NCI-H748 (cell line): ENCODE measurements around the gene OTUB2.

Source experiments
- DNase-seq: peaks from one replicate; lab custom pipeline; 2025; ENCODE audit not compliant: unreplicated experiment; lab: John Stamatoyannopoulos, UW

OTUB2 gene

GRCh38 chr14:94026173-94026888 is at the start of gene OTUB2:
Gene OTUB2 (plus strand): TSS chr14:94026340. CDS start chr14:94026538, 198 bp downstream.
- DNase-seq, result peak; percentile 99

- DNase-seq, result no peak
These were observed 49.6 kb upstream of the OTUB2 start, which contains the start of gene ASB2 for GRCh38 chr14:93976477-93977057. Gene ASB2 (minus strand): TSS chr14:93976570. CDS start chr14:93964539, 12,031 bp downstream.

GRCh38 chr14:93977171-93977570 is 49.0 kb upstream of the OTUB2 start:
- no peak for DNase-seq

GRCh38 chr14:93977790-93978581 is 48.2 kb upstream of the OTUB2 start:
- DNase-seq, result no peak

GRCh38 chr14:93978735-93979134 is 47.4 kb upstream of the OTUB2 start:
- DNase-seq, result no peak

DNA sequence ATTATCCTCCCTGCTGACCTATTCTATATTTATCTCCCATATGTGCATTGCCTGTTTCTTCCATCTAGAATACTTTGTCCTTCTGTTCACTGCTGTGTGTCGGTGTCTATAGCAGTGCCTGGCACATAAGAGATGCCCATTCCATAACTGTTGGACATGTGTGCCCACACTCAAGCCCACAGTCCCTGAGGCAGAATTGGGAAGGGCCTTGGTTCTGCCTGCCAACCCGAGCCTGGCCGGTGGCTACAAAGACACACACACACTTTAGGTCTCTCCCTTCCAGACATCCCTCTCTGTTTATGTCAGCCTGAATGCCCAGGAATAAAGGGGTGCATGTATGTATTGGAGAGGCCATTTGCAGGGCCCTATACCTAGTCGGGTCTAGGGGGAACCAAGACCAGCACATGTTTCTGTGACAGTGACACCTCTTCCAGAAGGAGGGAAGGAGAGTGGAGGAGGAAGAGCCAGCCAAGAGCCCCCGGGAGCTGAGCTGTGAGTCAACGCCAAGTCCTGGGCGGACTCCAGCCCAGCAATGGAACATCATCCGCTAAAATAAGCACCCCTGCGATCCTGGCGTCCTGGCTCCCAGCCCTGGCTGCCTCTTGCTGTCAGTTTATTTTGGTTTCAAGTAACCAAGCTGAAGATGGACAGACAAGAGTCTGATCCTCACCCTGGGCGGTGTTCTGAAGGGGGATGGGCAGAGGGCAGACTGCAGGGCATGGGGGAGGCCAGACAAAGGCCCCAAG is 45.5 kb upstream of the OTUB2 start:
- no peak for DNase-seq

- DNase-seq, result no peak
These were observed 44.6 kb upstream of the OTUB2 start for GRCh38 chr14:93981316-93982229.

- no peak for DNase-seq
These were observed 43.7 kb upstream of the OTUB2 start for GRCh38 chr14:93982230-93983007.

DNA sequence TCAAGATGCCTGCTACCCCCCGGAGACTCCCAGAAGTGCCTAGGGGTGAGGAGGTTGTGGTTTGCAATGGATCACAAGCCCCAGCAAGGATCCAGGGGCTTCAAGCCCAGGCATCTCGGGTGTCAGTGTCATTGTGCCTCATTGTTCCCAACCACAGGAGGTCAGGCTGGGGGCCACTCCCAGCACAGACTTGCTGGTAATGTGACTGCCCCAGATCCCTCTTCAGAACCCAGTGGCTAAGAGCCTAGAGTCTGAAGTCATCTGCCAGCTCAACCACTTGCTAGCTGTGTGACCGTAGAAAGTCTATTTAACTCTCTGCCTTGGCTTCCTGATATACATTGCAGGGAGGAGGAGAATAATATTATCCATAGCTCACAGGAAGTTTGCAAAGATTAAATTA is 42.1 kb upstream of the OTUB2 start:
- DNase-seq, result no peak

GRCh38 chr14:93984987-93985410 is 41.1 kb upstream of the OTUB2 start:
- no peak for DNase-seq

DNA sequence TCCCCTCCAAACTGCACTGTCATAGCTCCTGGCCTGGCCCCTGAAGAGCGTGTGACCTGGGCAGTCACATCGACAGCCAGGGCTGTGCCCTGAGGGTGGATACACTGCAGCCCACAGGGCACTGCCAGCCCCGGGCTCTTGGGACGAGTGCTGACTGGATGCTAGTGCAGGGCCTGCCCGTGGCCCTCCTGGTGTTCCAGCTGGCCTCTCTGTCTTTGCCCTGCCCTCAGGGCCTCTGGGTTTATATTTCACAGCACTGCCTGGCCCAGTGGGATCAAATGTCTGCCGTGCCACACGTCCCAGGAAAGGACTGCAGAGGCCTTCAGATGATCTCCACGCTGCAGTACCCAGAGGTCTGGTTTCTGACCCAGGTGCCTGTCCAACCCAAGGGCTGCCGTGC is 39.2 kb upstream of the OTUB2 start:
- DNase-seq, result no peak

GRCh38 chr14:93987376-93987775 is 38.8 kb upstream of the OTUB2 start:
- DNase-seq, result no peak

- DNase-seq, result no peak
These were observed 38.2 kb upstream of the OTUB2 start for GRCh38 chr14:93987815-93988476.

DNA sequence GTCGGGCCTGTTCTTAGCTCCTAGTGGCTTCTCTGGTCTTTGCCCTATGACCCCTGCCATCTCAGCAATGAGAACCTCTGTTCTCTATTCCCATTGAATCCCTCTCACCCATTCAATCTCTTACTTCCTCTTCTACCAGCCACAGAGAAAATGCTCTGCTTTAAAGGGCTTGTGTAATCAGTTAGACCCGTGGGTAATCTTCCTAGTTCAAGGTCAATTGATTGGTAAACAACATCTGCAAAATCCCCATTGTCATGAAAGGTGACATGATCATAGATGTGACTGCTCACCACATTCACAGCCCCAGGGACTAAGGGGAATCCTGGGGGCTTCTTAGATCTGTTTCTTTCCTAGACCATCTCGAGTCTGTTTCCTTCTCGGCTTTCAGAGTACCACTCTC is 36.2 kb upstream of the OTUB2 start:
- peak; percentile 67 for DNase-seq

DNA sequence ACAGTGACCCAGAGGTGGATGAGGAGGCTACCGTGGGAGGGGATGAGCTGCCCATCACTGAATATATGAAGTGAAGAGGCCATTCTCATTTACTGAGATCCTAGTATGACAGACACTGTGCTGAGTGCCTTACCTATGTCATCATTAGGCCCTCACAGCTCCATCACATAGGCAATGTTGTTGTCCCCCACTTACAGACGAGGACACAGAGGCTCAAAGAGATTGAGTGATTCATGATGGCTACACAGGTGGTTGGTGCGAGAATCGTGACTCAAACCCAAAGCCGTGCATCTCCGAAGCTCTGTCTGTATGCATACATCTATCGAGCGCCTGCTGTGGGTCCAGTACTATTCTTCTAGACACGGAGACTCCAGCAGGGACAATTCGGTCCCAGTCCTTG is 34.9 kb upstream of the OTUB2 start:
- no peak for DNase-seq

- no peak for DNase-seq
These were observed 34.5 kb upstream of the OTUB2 start for GRCh38 chr14:93991649-93992048.

DNA sequence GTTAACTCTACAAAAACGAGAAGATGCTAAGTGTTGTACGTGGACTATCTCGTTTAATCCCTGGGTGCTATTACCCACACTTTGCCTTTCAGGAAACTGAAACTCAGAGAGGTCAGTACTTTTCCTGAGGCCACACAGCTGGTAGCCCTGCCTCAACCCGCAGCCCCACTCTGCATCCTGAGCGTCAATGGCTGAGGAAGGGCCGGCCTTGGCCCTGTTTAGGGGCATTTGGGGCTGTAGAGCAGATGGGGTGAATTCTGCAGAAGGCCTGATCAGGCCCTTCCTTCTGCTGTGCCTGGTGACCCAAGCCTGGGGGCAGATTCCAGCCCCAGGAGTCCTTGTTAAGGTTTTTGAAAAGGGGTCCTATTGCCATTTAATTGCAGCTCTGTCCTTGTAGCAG is 32.8 kb upstream of the OTUB2 start:
- no peak for DNase-seq

GRCh38 chr14:93994919-93995682 is 31.0 kb upstream of the OTUB2 start:
- DNase-seq, result no peak
